SJCRH30 (cell line): ENCODE measurements around the gene CT47A7. TPM values are rescaled to one million over a fixed set of nuclear protein-coding genes. Genes with fewer than 3 reads are reported as not detected.
"Not testable (repeated sequence)": the region's sequence is repeated elsewhere in the genome, so short reads cannot be mapped to it uniquely, and the experiment has no call there.

ENCODE experiments used
- DNase-seq, 2 experiments: peaks; one replicate each; pipeline ENCODE4 v3.0.0-alpha.2; 2015 to 2020
- H3K27ac ChIP-seq: fragments of 250-450 bp; sonication (Bioruptor Pico); 2 replicates; pipeline ENCODE4 v1.5.1; 2020; ENCODE audit warnings: mild to moderate bottlenecking, moderate library complexity
- H3K27me3 ChIP-seq: fragments of 250-450 bp; sonication (Bioruptor Pico); 2 replicates; pipeline ENCODE4 v1.5.1; 2020; ENCODE audit warnings: mild to moderate bottlenecking, moderate library complexity
- H3K36me3 ChIP-seq: fragments of 250-450 bp; sonication (Bioruptor Pico); 2 replicates; pipeline ENCODE4 v1.5.1; 2020; ENCODE audit warnings: mild to moderate bottlenecking, moderate library complexity
- H3K4me1 ChIP-seq: fragments of 250-450 bp; sonication (Bioruptor Pico); 2 replicates; pipeline ENCODE4 v1.5.1; 2020; ENCODE audit warnings: mild to moderate bottlenecking, moderate library complexity
- H3K4me3 ChIP-seq: fragments of 250-450 bp; sonication (Bioruptor Pico); 2 replicates; pipeline ENCODE4 v1.5.1; 2020; ENCODE audit warnings: mild to moderate bottlenecking, moderate library complexity
- H3K9me3 ChIP-seq: fragments of 250-450 bp; sonication (Bioruptor Pico); replicated peaks from 2 replicates; pipeline ENCODE4 v1.5.1; 2020; ENCODE audit warnings: mild to moderate bottlenecking, moderate library complexity
- total RNA-seq: library from RNA; depleted of rRNA; stranded (reverse); fragments of >200 nt; shearing (Covaris generic); gene quantifications from 2 replicates; pipeline ENCODE4 v1.2.3, GENCODE V29; 2014; rRNA removed

Gene CT47A7
- not detected in 2 replicates for total RNA-seq

- H3K9me3 ChIP-seq, H3K4me3 ChIP-seq, H3K36me3 ChIP-seq, DNase-seq, H3K4me1 ChIP-seq, H3K27me3 ChIP-seq, H3K27ac ChIP-seq: not testable (repeated sequence)
These were observed at the start of gene CT47A7 for GRCh38 chrX:120956500-120956899. TSS of gene CT47A7 (minus strand) at chrX:120956600. CDS start at chrX:120956345, 255 bp downstream.

- H3K27ac ChIP-seq: no peak overlapping the region
- no peaks in the 10 kb centered on the region for H3K4me1 ChIP-seq
- H3K36me3 ChIP-seq: no peaks in the 10 kb centered on the region
- H3K9me3 ChIP-seq: no peaks in the 10 kb centered on the region
- no peaks in the 10 kb centered on the region for H3K27me3 ChIP-seq
- no peak overlapping the region for H3K4me3 ChIP-seq
- peak in 1 of 2 experiments; percentile 5 for DNase-seq
These were observed 44.2 kb upstream of the CT47A7 start for GRCh38 chrX:121000589-121000988.

GRCh38 chrX:120999413-120999812, 43.0 kb upstream of the CT47A7 start:
- no peak overlapping the region for H3K27ac ChIP-seq
- no peaks in the 10 kb centered on the region for H3K4me1 ChIP-seq
- H3K4me3 ChIP-seq: no peak overlapping the region
- no peaks in the 10 kb centered on the region for H3K36me3 ChIP-seq
- H3K9me3 ChIP-seq: no peaks in the 10 kb centered on the region
- H3K27me3 ChIP-seq: no peaks in the 10 kb centered on the region
- no peak for DNase-seq

- DNase-seq, H3K27me3 ChIP-seq, H3K4me1 ChIP-seq, H3K9me3 ChIP-seq, H3K36me3 ChIP-seq, H3K4me3 ChIP-seq, H3K27ac ChIP-seq: not testable (repeated sequence)
These were observed 29.3 kb upstream of the CT47A7 start, which contains the start of gene CT47A1 for GRCh38 chrX:120985660-120986059. TSS of gene CT47A1 (minus strand) at chrX:120985760. CDS start at chrX:120985529, 231 bp downstream.

Other genes with a start within 250 kb of the CT47A7 start
- gene CT47B1, start 80.7 kb downstream of the CT47A7 start, total RNA-seq: not detected in 2 replicates
- not detected in 2 replicates for gene CT47A11, start 19.4 kb downstream of the CT47A7 start, total RNA-seq
- gene CT47A10, start 14.6 kb downstream of the CT47A7 start, total RNA-seq: not detected in 2 replicates
- not detected in 2 replicates for gene CT47A9, start 9.7 kb downstream of the CT47A7 start, total RNA-seq
- not detected in 2 replicates for gene CT47A8, start 4.9 kb downstream of the CT47A7 start, total RNA-seq
- gene CT47A6, start 4.9 kb upstream of the CT47A7 start, total RNA-seq: not detected in 2 replicates
- not detected in 2 replicates for gene CT47A5, start 9.7 kb upstream of the CT47A7 start, total RNA-seq
- gene CT47A4, start 14.6 kb upstream of the CT47A7 start, total RNA-seq: not detected in 2 replicates
- not detected in 2 replicates for gene CT47A3, start 19.5 kb upstream of the CT47A7 start, total RNA-seq
- gene CT47A2, start 24.3 kb upstream of the CT47A7 start, total RNA-seq: not detected in 2 replicates
- not detected in 2 replicates for gene CT47A1, start 29.2 kb upstream of the CT47A7 start, total RNA-seq
- gene GLUD2, start 91.0 kb upstream of the CT47A7 start, total RNA-seq: 0.20 and 0.35 TPM in 2 replicates